HUES64 (cell line): ENCODE measurements around the gene LAMB3. TPM values are rescaled to one million over a fixed set of nuclear protein-coding genes. Genes with fewer than 3 reads are reported as not detected.
"Not testable (repeated sequence)": the region's sequence is repeated elsewhere in the genome, so short reads cannot be mapped to it uniquely, and the experiment has no call there.

Source experiments
- H3K27ac ChIP-seq: 2 replicates; pipeline ENCODE4 v1.7.0; 2013; ENCODE audit warnings: low read depth, low read length, inconsistent platforms
- H3K27me3 ChIP-seq: 2 replicates; pipeline ENCODE4 v1.6.1; 2013; ENCODE audit warnings: mild to moderate bottlenecking, low read length; ENCODE audit not compliant: insufficient read depth
- H3K36me3 ChIP-seq: 2 replicates; pipeline ENCODE4 v1.6.1; 2013; ENCODE audit warnings: mild to moderate bottlenecking, low read length; ENCODE audit not compliant: insufficient read depth
- H3K4me1 ChIP-seq: 2 replicates; pipeline ENCODE4 v1.6.1; 2013; ENCODE audit warnings: mild to moderate bottlenecking, low read length, moderate library complexity; ENCODE audit not compliant: insufficient read depth
- H3K4me3 ChIP-seq: 2 replicates; pipeline ENCODE4 v1.5.1; 2013; ENCODE audit warnings: mild to moderate bottlenecking, low read length, moderate library complexity
- H3K9ac ChIP-seq: 2 replicates; pipeline ENCODE4 v1.6.1; 2013; ENCODE audit warnings: mild to moderate bottlenecking, low read depth, low read length
- H3K9me3 ChIP-seq: 2 replicates; pipeline ENCODE4 v1.6.1; 2013; ENCODE audit warnings: low read depth, low read length; ENCODE audit not compliant: insufficient read depth
- WGBS: fragments of 150-250, 120-280 bp; methylation state at CpG from one replicate; pipeline ENCODE4 v1.1.7; 2013; ENCODE audit warnings: missing lambda C conversion rate; 5-methylcytosine and 5-hydroxymethylcytosine counted together
- polyA plus RNA-seq, 2 experiments: library from polyadenylated mRNA; stranded (reverse); fragments of 50-300 nt; gene quantifications; one replicate each; pipeline ENCODE4 v1.2.3, GENCODE V29; 2013

Gene LAMB3
- polyA plus RNA-seq (2013, experiment 1 of 2): 0.15 TPM
- polyA plus RNA-seq (2013, experiment 2 of 2): not detected

- H3K27ac ChIP-seq: no peak within 1 kb of the TSS; the same call in 1 of the 2 replicates
- no peak within 1 kb of the TSS for H3K4me3 ChIP-seq
- no peaks in the 10 kb centered on the region for H3K27me3 ChIP-seq
- H3K9me3 ChIP-seq: no peaks in the 10 kb centered on the region
- H3K9ac ChIP-seq: no peak within 1 kb of the TSS
- 87% methylated on average over 14 of the region's 14 CpGs for WGBS
- peaks cover 16% of the 10 kb centered on the region; the same call in 1 of the 2 replicates for H3K4me1 ChIP-seq
- no peaks in the 10 kb centered on the region for H3K36me3 ChIP-seq
These were observed at the start of gene LAMB3 for GRCh38 chr1:209652121-209652735. LAMB3 (minus strand) TSS chr1:209652425; CDS start chr1:209650944, 1,481 bp downstream.

- not testable (repeated sequence) for H3K27ac ChIP-seq, H3K36me3 ChIP-seq, H3K4me1 ChIP-seq, H3K9me3 ChIP-seq, H3K9ac ChIP-seq, H3K27me3 ChIP-seq, H3K4me3 ChIP-seq
These were observed 48.5 kb upstream of the LAMB3 start for GRCh38 chr1:209700686-209701085.

GRCh38 chr1:209697126-209697525 lies 44.9 kb upstream of the LAMB3 start:
- H3K9me3 ChIP-seq: no peaks in the 10 kb centered on the region

GRCh38 chr1:209696673-209697072 lies 44.4 kb upstream of the LAMB3 start:
- H3K9me3 ChIP-seq: no peaks in the 10 kb centered on the region
- 0 out of 2 replicates have a peak, but pooled peaks cover 3% of the 10 kb centered on the region for H3K4me1 ChIP-seq
- no peak overlapping the region for H3K4me3 ChIP-seq
- no peak overlapping the region for H3K9ac ChIP-seq
- H3K27ac ChIP-seq: no peak overlapping the region
- H3K36me3 ChIP-seq: no peaks in the 10 kb centered on the region
- peaks cover 13% of the 10 kb centered on the region; the same call in 1 of the 2 replicates for H3K27me3 ChIP-seq

More at GRCh38 chr1:209697126-209697525, 44.9 kb upstream of the LAMB3 start:
- peaks cover 13% of the 10 kb centered on the region; the same call in 1 of the 2 replicates for H3K27me3 ChIP-seq
- 0 out of 2 replicates have a peak, but pooled peaks cover 3% of the 10 kb centered on the region for H3K4me1 ChIP-seq
- WGBS: 97% methylated on average over 3 of the region's 3 CpGs
- H3K36me3 ChIP-seq: no peaks in the 10 kb centered on the region
- no peak overlapping the region for H3K9ac ChIP-seq
- H3K27ac ChIP-seq: no peak overlapping the region
- no peak overlapping the region for H3K4me3 ChIP-seq

- Histone ChIP-seq H3K9me3 (no peaks in the 10 kb centered on the region), H3K9ac (no peak overlapping the region), H3K27me3 (peaks cover 13% of the 10 kb centered on the region; the same call in 1 of the 2 replicates), H3K36me3 (no peaks in the 10 kb centered on the region), H3K4me1 (0 out of 2 replicates have a peak, but pooled peaks cover 3% of the 10 kb centered on the region), H3K27ac (no peak overlapping the region), H3K4me3 (no peak overlapping the region)
- WGBS: 4% methylated on average over 3 of the region's 3 CpGs
These were observed 40.7 kb upstream of the LAMB3 start for GRCh38 chr1:209692745-209693504.

GRCh38 chr1:209692296-209692695 lies 40.1 kb upstream of the LAMB3 start:
- Histone ChIP-seq H3K27ac (no peak overlapping the region), H3K4me1 (0 out of 2 replicates have a peak, but pooled peaks cover 3% of the 10 kb centered on the region), H3K27me3 (peaks cover 13% of the 10 kb centered on the region; the same call in 1 of the 2 replicates), H3K4me3 (no peak overlapping the region), H3K9ac (no peak overlapping the region), H3K36me3 (no peaks in the 10 kb centered on the region), H3K9me3 (no peaks in the 10 kb centered on the region)
- WGBS: 76% methylated on average over 4 of the region's 4 CpGs

- no peak overlapping the region for H3K27ac ChIP-seq
These were observed 39.0 kb upstream of the LAMB3 start for GRCh38 chr1:209691237-209691636.

GRCh38 chr1:209689477-209689876 lies 37.3 kb upstream of the LAMB3 start:
- Histone ChIP-seq H3K36me3 (no peaks in the 10 kb centered on the region), H3K4me3 (no peak overlapping the region), H3K27ac (no peak overlapping the region), H3K27me3 (peaks cover 15% of the 10 kb centered on the region), H3K9ac (no peak overlapping the region), H3K9me3 (no peaks in the 10 kb centered on the region), H3K4me1 (0 out of 2 replicates have a peak, but pooled peaks cover 3% of the 10 kb centered on the region)
- 79% methylated on average over 4 of the region's 4 CpGs for WGBS

More at GRCh38 chr1:209691237-209691636, 39.0 kb upstream of the LAMB3 start:
- WGBS: 90% methylated on average over 3 of the region's 3 CpGs
- H3K4me3 ChIP-seq: no peak overlapping the region
- no peaks in the 10 kb centered on the region for H3K36me3 ChIP-seq
- 0 out of 2 replicates have a peak, but pooled peaks cover 3% of the 10 kb centered on the region for H3K4me1 ChIP-seq
- H3K9ac ChIP-seq: no peak overlapping the region
- peaks cover 13% of the 10 kb centered on the region; the same call in 1 of the 2 replicates for H3K27me3 ChIP-seq
- no peaks in the 10 kb centered on the region for H3K9me3 ChIP-seq

GRCh38 chr1:209688746-209689234 lies 36.6 kb upstream of the LAMB3 start:
- Histone ChIP-seq H3K27ac (no peak overlapping the region), H3K9ac (no peak overlapping the region), H3K9me3 (no peaks in the 10 kb centered on the region), H3K36me3 (no peaks in the 10 kb centered on the region), H3K4me1 (0 out of 2 replicates have a peak, but pooled peaks cover 3% of the 10 kb centered on the region), H3K27me3 (peaks cover 12% of the 10 kb centered on the region), H3K4me3 (no peak overlapping the region)
- 100% methylated on average over 1 of the region's 1 CpG for WGBS

GRCh38 chr1:209686322-209686721 lies 34.1 kb upstream of the LAMB3 start:
- no peaks in the 10 kb centered on the region for H3K36me3 ChIP-seq
- H3K27me3 ChIP-seq: peaks cover 15% of the 10 kb centered on the region
- H3K4me3 ChIP-seq: no peak overlapping the region
- no peak overlapping the region for H3K9ac ChIP-seq
- H3K4me1 ChIP-seq: no peaks in the 10 kb centered on the region
- H3K27ac ChIP-seq: no peak overlapping the region
- H3K9me3 ChIP-seq: no peaks in the 10 kb centered on the region
- WGBS: 93% methylated on average over 4 of the region's 4 CpGs

- WGBS: 81% methylated on average over 3 of the region's 4 CpGs
- no peak overlapping the region for H3K4me3 ChIP-seq
- no peaks in the 10 kb centered on the region for H3K4me1 ChIP-seq
- no peak overlapping the region for H3K27ac ChIP-seq
- no peaks in the 10 kb centered on the region for H3K36me3 ChIP-seq
- H3K9me3 ChIP-seq: no peaks in the 10 kb centered on the region
- H3K27me3 ChIP-seq: peaks cover 20% of the 10 kb centered on the region
- H3K9ac ChIP-seq: no peak overlapping the region
These were observed 33.6 kb upstream of the LAMB3 start for GRCh38 chr1:209685821-209686220.
